ENCODE results near the gene UBASH3A. TPM values are rescaled to one million over a fixed set of nuclear protein-coding genes. Genes with fewer than 3 reads are reported as not detected.

UBASH3A gene
- polyA plus RNA-seq, 1 donor (not counting 4 experiments of a cell fraction or from before 2014, with no cell fraction given) = not detected

- Histone ChIP-seq H3K9me1 (ENCODE audit: control insufficient read depth, extremely low read depth, insufficient read depth, low read length) (no peaks in the 10 kb centered on the region), H3K36me3 (ENCODE audit: control insufficient read depth in 2 of 2, extremely low read depth in 1 of 2, insufficient read depth in 2 of 2, low read length in 2 of 2) (no peaks in the 10 kb centered on the region), H3K9me3 (ENCODE audit: control insufficient read depth, low read depth, low read length) (no peaks in the 10 kb centered on the region), H2AFZ (ENCODE audit: control insufficient read depth, low read length) (no peak overlapping the region), H3K27me3 (ENCODE audit: control insufficient read depth, extremely low read depth, insufficient read depth, low read length) (no peaks in the 10 kb centered on the region), H3K27ac (ENCODE audit: control insufficient read depth, insufficient read depth, low read length) (no peak overlapping the region), H3K4me3 (ENCODE audit: control insufficient read depth in 2 of 3, extremely low read depth in 1 of 3, insufficient read depth in 2 of 3, low read depth in 1 of 3, low read length in 3 of 3) (no peak overlapping the region), H3K4me2 (ENCODE audit: control insufficient read depth, extremely low read depth, insufficient read depth, low read depth, low read length) (no peak overlapping the region), H4K20me1 (ENCODE audit: control insufficient read depth, extremely low read depth, insufficient read depth, low read length) (no peaks in the 10 kb centered on the region), H3K9ac (ENCODE audit: control insufficient read depth, extremely low read depth, insufficient read depth, low read length) (no peak overlapping the region), H3K79me2 (ENCODE audit: control insufficient read depth, insufficient read depth, low read length) (no peaks in the 10 kb centered on the region), H3K4me1 (ENCODE audit: control insufficient read depth, extremely low read depth, insufficient read depth, low read length) (no peaks in the 10 kb centered on the region)
- FAIRE-seq (no peak), DNase-seq (ENCODE audit: low read depth, low spot score) (no peak)
- TF ChIP-seq CTCF (optimal IDR thresholded peaks at IDR 0.05 in 1 of 3, IDR thresholded peaks at IDR 0.05 in 1 of 3, conservative IDR thresholded peaks at IDR 0.05 in 1 of 3; ENCODE audit: extremely low read depth in 1 of 3, insufficient read depth in 2 of 3, low read length in 3 of 3) = no peak
- no peak for TF ChIP-seq EZH2 (IDR thresholded peaks at IDR 0.05; ENCODE audit: low read length)
- dilution Hi-C loops (cut with MboI; ENCODE audit: extremely low pct_ligation_motif_present, low sequenced_read_pairs) = no loop called here
Observed at GRCh38 chr21:42441963-42442362, 38.3 kb downstream of the UBASH3A start.

GRCh38 chr21:42443181-42443785 is 39.6 kb downstream of the UBASH3A start:
- TF ChIP-seq EZH2 (IDR thresholded peaks at IDR 0.05; ENCODE audit: low read length) (no peak), CTCF (optimal IDR thresholded peaks at IDR 0.05 in 1 of 3, IDR thresholded peaks at IDR 0.05 in 1 of 3, conservative IDR thresholded peaks at IDR 0.05 in 1 of 3; ENCODE audit: extremely low read depth in 1 of 3, insufficient read depth in 2 of 3, low read length in 3 of 3) (no peak)

More at GRCh38 chr21:42443181-42443785, 39.6 kb downstream of the UBASH3A start:
- no peaks in the 10 kb centered on the region for H4K20me1 ChIP-seq (ENCODE audit: control insufficient read depth, extremely low read depth, insufficient read depth, low read length)
- H3K79me2 ChIP-seq (ENCODE audit: control insufficient read depth, insufficient read depth, low read length) = no peaks in the 10 kb centered on the region
- H3K27me3 ChIP-seq (ENCODE audit: control insufficient read depth, extremely low read depth, insufficient read depth, low read length) = no peaks in the 10 kb centered on the region
- no peak overlapping the region for H3K4me2 ChIP-seq (ENCODE audit: control insufficient read depth, extremely low read depth, insufficient read depth, low read depth, low read length)
- FAIRE-seq (no peak), DNase-seq (ENCODE audit: low read depth, low spot score) (no peak)
- H3K36me3 ChIP-seq (ENCODE audit: control insufficient read depth in 2 of 2, extremely low read depth in 1 of 2, insufficient read depth in 2 of 2, low read length in 2 of 2) = no peaks in the 10 kb centered on the region
- H3K4me3 ChIP-seq (ENCODE audit: control insufficient read depth in 2 of 3, extremely low read depth in 1 of 3, insufficient read depth in 2 of 3, low read depth in 1 of 3, low read length in 3 of 3) = no peak overlapping the region
- H3K9me1 ChIP-seq (ENCODE audit: control insufficient read depth, extremely low read depth, insufficient read depth, low read length) = no peaks in the 10 kb centered on the region
- no peaks in the 10 kb centered on the region for H3K9me3 ChIP-seq (ENCODE audit: control insufficient read depth, low read depth, low read length)
- no peaks in the 10 kb centered on the region for H3K4me1 ChIP-seq (ENCODE audit: control insufficient read depth, extremely low read depth, insufficient read depth, low read length)
- dilution Hi-C loops (cut with MboI; ENCODE audit: extremely low pct_ligation_motif_present, low sequenced_read_pairs) = no loop called here
- H2AFZ ChIP-seq (ENCODE audit: control insufficient read depth, low read length) = no peak overlapping the region
- H3K9ac ChIP-seq (ENCODE audit: control insufficient read depth, extremely low read depth, insufficient read depth, low read length) = no peak overlapping the region
- no peak overlapping the region for H3K27ac ChIP-seq (ENCODE audit: control insufficient read depth, insufficient read depth, low read length)
